Adrenal gland (tissue), 5 donors: Measurements from ENCODE around the gene CMTM8.

Source experiments
- CTCF ChIP-seq, 6 experiments: fragments of 450-650 bp in 4 of 6; fragments of 200-600 bp in 2 of 6; sonication (generic) in 1 of 6; IDR thresholded peaks; 1 replicate in 5 of 6; 2 replicates in 1 of 6; pipeline versions ENCODE4 v1.5.1 to v1.8.0; 2016 to 2021; ENCODE audit warnings: antibody characterized with exemption in 6 of 6, mild to moderate bottlenecking in 2 of 6, moderate library complexity in 1 of 6
- POLR2A ChIP-seq, 2 donors: fragments of 450-650 bp; IDR thresholded peaks; one replicate each; pipeline ENCODE4 v1.6.1; 2017; ENCODE audit warnings: antibody characterized with exemption in 2 of 2, mild to moderate bottlenecking in 2 of 2, moderate library complexity in 1 of 2
- donor health status: DM: no; HTN: no; CAD: no.

GRCh38 chr3:32240159-32240545 lies 1.7 kb downstream of the CMTM8 start:
- peak in 3 of 6 experiments; percentile 11 to 20 (median 18) for TF ChIP-seq CTCF (IDR thresholded peaks at IDR 0.05)
- TF ChIP-seq POLR2A (IDR thresholded peaks at IDR 0.05), result no peak
